ENCODE data around the gene KIF20B. TPM values are rescaled to one million over a fixed set of nuclear protein-coding genes. Genes with fewer than 3 reads are reported as not detected.

KIF20B gene
- total RNA-seq, 1 experiment from 2014 or later: 59.1 TPM

DNA sequence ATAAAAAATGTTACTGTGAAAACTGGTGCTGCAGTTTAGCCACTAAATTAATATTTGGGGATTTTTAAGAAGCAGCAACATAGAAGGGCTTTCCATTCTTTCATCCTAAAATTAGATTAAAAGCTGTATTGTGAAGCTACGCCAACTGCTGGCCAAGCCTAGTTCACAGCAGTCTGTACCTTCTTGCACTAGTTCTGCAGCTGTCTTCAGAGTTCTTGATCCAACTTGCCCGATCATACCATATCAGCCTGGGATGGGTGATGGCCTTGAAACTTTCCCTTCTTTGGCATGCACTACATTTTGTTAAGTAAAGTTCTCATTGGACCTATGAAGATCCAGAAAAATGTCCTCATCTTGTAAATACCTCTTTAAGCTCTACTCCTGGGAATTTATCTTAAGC, 36.1 kb upstream of the KIF20B start:
- no peak overlapping the region for H4K91ac ChIP-seq (ENCODE audit: insufficient read length, low read depth, low read length)
- DNase-seq: no peak
- H3K4ac ChIP-seq (ENCODE audit: low read depth, low read length): no peak overlapping the region
- H3K14ac ChIP-seq (ENCODE audit: insufficient read depth, low read length): no peak overlapping the region
- no peaks in the 10 kb centered on the region for H3K9me3 Mint-ChIP-seq
- no peak overlapping the region for H2BK5ac ChIP-seq (ENCODE audit: insufficient read length, low read length)
- H3K79me1 ChIP-seq (ENCODE audit: insufficient read depth, low read depth, low read length, poor library complexity, severe bottlenecking): no peaks in the 10 kb centered on the region
- no peak overlapping the region for H3K56ac ChIP-seq (ENCODE audit: insufficient read length, low read depth, low read length)
- no peak overlapping the region for H3K4me3 Mint-ChIP-seq
- no peaks in the 10 kb centered on the region for H3K9me3 ChIP-seq (ENCODE audit: control insufficient read depth, low read depth, low read length)
- no peak overlapping the region for H3K18ac ChIP-seq (ENCODE audit: insufficient read length, low read depth, low read length)
- no peak overlapping the region for H2BK120ac ChIP-seq (ENCODE audit: low read depth, low read length, poor library complexity, severe bottlenecking)
- H3K36me3 Mint-ChIP-seq (ENCODE audit: insufficient read depth in 1 of 3, low read depth in 3 of 3): no peaks in the 10 kb centered on the region
- no peaks in the 10 kb centered on the region for H3K4me1 ChIP-seq (ENCODE audit: insufficient read depth, low read length)
- H3K27ac ChIP-seq (ENCODE audit: insufficient read length, low read depth, low read length): no peak overlapping the region
- H4K20me1 ChIP-seq (ENCODE audit: control insufficient read depth, insufficient read depth, insufficient read length): no peaks in the 10 kb centered on the region
- TF ChIP-seq, protein P1, sequence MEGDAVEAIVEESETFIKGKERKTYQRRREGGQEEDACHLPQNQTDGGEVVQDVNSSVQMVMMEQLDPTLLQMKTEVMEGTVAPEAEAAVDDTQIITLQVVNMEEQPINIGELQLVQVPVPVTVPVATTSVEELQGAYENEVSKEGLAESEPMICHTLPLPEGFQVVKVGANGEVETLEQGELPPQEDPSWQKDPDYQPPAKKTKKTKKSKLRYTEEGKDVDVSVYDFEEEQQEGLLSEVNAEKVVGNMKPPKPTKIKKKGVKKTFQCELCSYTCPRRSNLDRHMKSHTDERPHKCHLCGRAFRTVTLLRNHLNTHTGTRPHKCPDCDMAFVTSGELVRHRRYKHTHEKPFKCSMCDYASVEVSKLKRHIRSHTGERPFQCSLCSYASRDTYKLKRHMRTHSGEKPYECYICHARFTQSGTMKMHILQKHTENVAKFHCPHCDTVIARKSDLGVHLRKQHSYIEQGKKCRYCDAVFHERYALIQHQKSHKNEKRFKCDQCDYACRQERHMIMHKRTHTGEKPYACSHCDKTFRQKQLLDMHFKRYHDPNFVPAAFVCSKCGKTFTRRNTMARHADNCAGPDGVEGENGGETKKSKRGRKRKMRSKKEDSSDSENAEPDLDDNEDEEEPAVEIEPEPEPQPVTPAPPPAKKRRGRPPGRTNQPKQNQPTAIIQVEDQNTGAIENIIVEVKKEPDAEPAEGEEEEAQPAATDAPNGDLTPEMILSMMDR (conservative IDR thresholded peaks at IDR 0.05): no peak
- no peaks in the 10 kb centered on the region for H3K79me2 ChIP-seq (ENCODE audit: insufficient read depth, low read length)
- H3K23ac ChIP-seq (ENCODE audit: insufficient read length, low read depth, low read length): no peak overlapping the region
- H3K27ac Mint-ChIP-seq: no peak overlapping the region
- H3K4me1 Mint-ChIP-seq: no peaks in the 10 kb centered on the region
- H2BK15ac ChIP-seq (ENCODE audit: low read depth, low read length): no peak overlapping the region
- whole genome bisulfite sequencing (ENCODE audit: extremely low coverage, insufficient read length, low lambda C conversion rate): no CpG with 5 or more reads among the region's 2 CpGs
- no peak overlapping the region for H2AFZ ChIP-seq (ENCODE audit: low read length)
- no peak overlapping the region for H2BK20ac ChIP-seq (ENCODE audit: low read depth, low read length, poor library complexity, severe bottlenecking)
- H4K5ac ChIP-seq (ENCODE audit: insufficient read length, low read depth, low read length): no peak overlapping the region
- H3T11ph ChIP-seq (ENCODE audit: low read length): no peak overlapping the region
- H3K23me2 ChIP-seq (ENCODE audit: insufficient read length, low read depth, low read length, poor library complexity, severe bottlenecking): no peaks in the 10 kb centered on the region
- no peak overlapping the region for H3K4me2 ChIP-seq (ENCODE audit: insufficient read depth, insufficient read length, low read length)
- no peak overlapping the region for H3K9ac ChIP-seq (ENCODE audit: extremely low read depth, insufficient read length, low read length)
- no peak overlapping the region for H4K8ac ChIP-seq (replicated peaks; ENCODE audit: insufficient read length, low read depth, low read length)
- no peak overlapping the region for H2BK12ac ChIP-seq (ENCODE audit: insufficient read length, low read depth, low read length)
- no peak overlapping the region for H2AK5ac ChIP-seq (ENCODE audit: insufficient read length, low read length)
- H3K27me3 Mint-ChIP-seq (ENCODE audit: low read depth): peaks cover 1% of the 10 kb centered on the region; the same call in 1 of the 2 replicates
- H3K27me3 ChIP-seq (ENCODE audit: insufficient read depth, low read length): no peaks in the 10 kb centered on the region
